K562 (cell line): ENCODE measurements around the gene MRPL4. TPM values are rescaled to one million over a fixed set of nuclear protein-coding genes. Genes with fewer than 3 reads are reported as not detected.

Source experiments
- FOXA3 ChIP-seq, 2 experiments: fragments of 450-650 bp in 1 of 2; sonication (generic) in 1 of 2; formaldehyde crosslinking; IDR thresholded peaks in 1 of 2; conservative IDR thresholded peaks in 1 of 2; 2 replicates each; pipeline versions ENCODE4 v1.4.0 to v1.8.0; 2020 to 2022; ENCODE audit warnings: mild to moderate bottlenecking in 2 of 2, missing genetic modification reagents in 1 of 2
- HDAC1 ChIP-seq, 2 experiments: fragments of 450-650 bp; IDR thresholded peaks; 2 replicates each; pipeline ENCODE4 v1.6.1; 2016 to 2017; ENCODE audit warnings: inconsistent platforms in 1 of 2, mild to moderate bottlenecking in 1 of 2, moderate library complexity in 1 of 2
- LEF1 ChIP-seq: fragments of 450-650 bp; IDR thresholded peaks from 2 replicates; pipeline ENCODE4 v1.6.1; 2016; ENCODE audit warnings: mild to moderate bottlenecking
- MEF2D ChIP-seq: conservative IDR thresholded peaks from 2 replicates; pipeline ENCODE4 v1.6.1; 2016; ENCODE audit warnings: low read depth, missing genetic modification characterization, missing compliant biosample characterization
- NFE2 ChIP-seq: IDR thresholded peaks from 2 replicates; pipeline ENCODE4 v1.6.1; 2014; ENCODE audit warnings: antibody characterized with exemption, low read depth
- NFRKB ChIP-seq: fragments of 450-650 bp; IDR thresholded peaks from 2 replicates; pipeline ENCODE4 v1.6.1; 2016; ENCODE audit warnings: low read depth
- STAT5A ChIP-seq: IDR thresholded peaks from 2 replicates; pipeline ENCODE4 v1.6.1; 2012; ENCODE audit warnings: low read length, inconsistent platforms, borderline replicate concordance
- ZNF324 ChIP-seq: fragments of 250-450 bp; sonication (Bioruptor Pico); IDR thresholded peaks from 2 replicates; pipeline ENCODE4 v1.4.0; 2020; ENCODE audit warnings: mild to moderate bottlenecking
- polyA plus RNA-seq, 8 experiments: library from polyadenylated mRNA; depleted of rRNA in 4 of 8; stranded (reverse) in 5 of 8; unstranded in 3 of 8; fragments of >200 nt; fragmentation: Nextera tagmentation in 2 of 8; fragmentation: Illumina TruSeq in 1 of 8; extraction: Ambion mirVana in 2 of 8; extraction: Trizol in 1 of 8; gene quantifications; 2 replicates each; pipeline versions ENCODE4 v1.2.1 to v1.2.3, GENCODE V29; 2011 to 2014; ENCODE audit warnings: inconsistent platforms in 1 of 8, missing spikeins in 1 of 8
- total RNA-seq, 7 experiments: library from RNA; depleted of rRNA in 6 of 7; stranded (reverse); fragments of >200 nt in 6 of 7; fragmentation: Illumina TruSeq in 2 of 7; extraction: Trizol in 2 of 7; gene quantifications; 2 replicates each; pipeline versions ENCODE4 v1.2.1 to v1.2.3, GENCODE V29; 2011 to 2021; ENCODE audit warnings: low replicate concordance in 1 of 7
- TF ChIP-seq, protein P1 (sequence below): sonication (generic); formaldehyde crosslinking; IDR thresholded peaks from 2 replicates; pipeline ENCODE4 v1.8.0; 2022; ENCODE audit warnings: mild to moderate bottlenecking, missing genetic modification reagents
- TF ChIP-seq, protein P2 (sequence below): fragments of 450-650 bp; formaldehyde crosslinking; IDR thresholded peaks from 2 replicates; pipeline ENCODE4 v1.4.0; 2022; ENCODE audit warnings: missing genetic modification characterization
- TF ChIP-seq, protein P3 (sequence below): fragments of 450-650 bp; IDR thresholded peaks from 2 replicates; pipeline ENCODE4 v1.7.1; 2018; ENCODE audit warnings: mild to moderate bottlenecking, low read depth; ENCODE audit not compliant: partially characterized antibody
- TF ChIP-seq, protein P4 (sequence below): fragments of 450-650 bp; IDR thresholded peaks from 2 replicates; pipeline ENCODE4 v1.6.1; 2016; ENCODE audit warnings: borderline replicate concordance
- TF ChIP-seq, protein P5 (sequence below): fragments of 450-650 bp; IDR thresholded peaks from one replicate; pipeline ENCODE4 v1.6.1; 2018; ENCODE audit warnings: mild to moderate bottlenecking, moderate library complexity; ENCODE audit not compliant: partially characterized antibody

Gene MRPL4
- total and polyA plus RNA-seq, 9 of the 15 experiments (the other 6 are each of a cell fraction or from before 2014, with no cell fraction given) = 1.4 to 239 (median 64.9) TPM

DNA sequence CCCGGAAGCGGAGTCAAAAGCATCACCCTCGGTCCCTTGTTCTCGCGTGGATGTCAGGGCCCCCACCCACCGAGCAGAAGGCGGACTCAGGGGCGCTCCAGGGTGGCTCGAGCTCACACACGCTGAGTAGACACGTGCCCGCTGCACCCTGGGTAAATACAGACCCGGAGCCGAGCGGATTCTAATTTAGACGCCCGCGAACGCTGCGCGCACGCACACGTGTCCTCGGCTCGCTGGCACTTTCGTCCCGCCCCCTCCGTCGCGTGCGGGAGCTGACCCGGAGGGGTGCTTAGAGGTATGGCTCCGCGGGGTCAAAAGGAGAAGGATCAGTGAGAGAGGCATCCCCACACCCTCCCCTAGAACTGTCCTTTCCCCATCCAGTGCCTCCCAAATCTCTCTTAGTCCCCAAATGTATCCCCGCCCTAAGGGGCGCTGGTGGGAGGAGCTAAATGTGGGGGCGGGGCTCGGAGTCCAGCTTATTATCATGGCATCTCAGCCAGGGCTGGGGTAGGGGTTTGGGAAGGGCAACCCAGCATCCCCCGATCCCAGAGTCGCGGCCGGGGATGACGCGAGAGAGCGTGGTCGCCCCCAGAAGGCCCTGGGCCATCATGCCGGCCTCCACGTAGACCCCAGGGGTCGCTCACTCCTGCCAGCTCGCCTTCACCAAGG lies 37.3 kb downstream of the MRPL4 start (continued):
- TF ChIP-seq, protein P1, sequence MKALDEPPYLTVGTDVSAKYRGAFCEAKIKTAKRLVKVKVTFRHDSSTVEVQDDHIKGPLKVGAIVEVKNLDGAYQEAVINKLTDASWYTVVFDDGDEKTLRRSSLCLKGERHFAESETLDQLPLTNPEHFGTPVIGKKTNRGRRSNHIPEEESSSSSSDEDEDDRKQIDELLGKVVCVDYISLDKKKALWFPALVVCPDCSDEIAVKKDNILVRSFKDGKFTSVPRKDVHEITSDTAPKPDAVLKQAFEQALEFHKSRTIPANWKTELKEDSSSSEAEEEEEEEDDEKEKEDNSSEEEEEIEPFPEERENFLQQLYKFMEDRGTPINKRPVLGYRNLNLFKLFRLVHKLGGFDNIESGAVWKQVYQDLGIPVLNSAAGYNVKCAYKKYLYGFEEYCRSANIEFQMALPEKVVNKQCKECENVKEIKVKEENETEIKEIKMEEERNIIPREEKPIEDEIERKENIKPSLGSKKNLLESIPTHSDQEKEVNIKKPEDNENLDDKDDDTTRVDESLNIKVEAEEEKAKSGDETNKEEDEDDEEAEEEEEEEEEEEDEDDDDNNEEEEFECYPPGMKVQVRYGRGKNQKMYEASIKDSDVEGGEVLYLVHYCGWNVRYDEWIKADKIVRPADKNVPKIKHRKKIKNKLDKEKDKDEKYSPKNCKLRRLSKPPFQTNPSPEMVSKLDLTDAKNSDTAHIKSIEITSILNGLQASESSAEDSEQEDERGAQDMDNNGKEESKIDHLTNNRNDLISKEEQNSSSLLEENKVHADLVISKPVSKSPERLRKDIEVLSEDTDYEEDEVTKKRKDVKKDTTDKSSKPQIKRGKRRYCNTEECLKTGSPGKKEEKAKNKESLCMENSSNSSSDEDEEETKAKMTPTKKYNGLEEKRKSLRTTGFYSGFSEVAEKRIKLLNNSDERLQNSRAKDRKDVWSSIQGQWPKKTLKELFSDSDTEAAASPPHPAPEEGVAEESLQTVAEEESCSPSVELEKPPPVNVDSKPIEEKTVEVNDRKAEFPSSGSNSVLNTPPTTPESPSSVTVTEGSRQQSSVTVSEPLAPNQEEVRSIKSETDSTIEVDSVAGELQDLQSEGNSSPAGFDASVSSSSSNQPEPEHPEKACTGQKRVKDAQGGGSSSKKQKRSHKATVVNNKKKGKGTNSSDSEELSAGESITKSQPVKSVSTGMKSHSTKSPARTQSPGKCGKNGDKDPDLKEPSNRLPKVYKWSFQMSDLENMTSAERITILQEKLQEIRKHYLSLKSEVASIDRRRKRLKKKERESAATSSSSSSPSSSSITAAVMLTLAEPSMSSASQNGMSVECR (CRISPR knock-in tag) = peak; percentile 18; the same call in 1 of the 2 replicates
- TF ChIP-seq NFE2 (no peak), HDAC1 (IDR thresholded peaks at IDR 0.05) (peak in 1 of 2 experiments; percentile 78; a peak in 2 of 4 replicates), ZNF324 (CRISPR knock-in tag) (no peak), STAT5A (no peak), NFRKB (no peak), LEF1 (peak; percentile 78), MEF2D (no peak), FOXA3 (CRISPR knock-in tag; conservative IDR thresholded peaks at IDR 0.05 in 1 of 2, IDR thresholded peaks at IDR 0.05 in 1 of 2) (peak; percentile 37 to 79; a peak in 2 of 4 replicates)
- TF ChIP-seq, protein P2, sequence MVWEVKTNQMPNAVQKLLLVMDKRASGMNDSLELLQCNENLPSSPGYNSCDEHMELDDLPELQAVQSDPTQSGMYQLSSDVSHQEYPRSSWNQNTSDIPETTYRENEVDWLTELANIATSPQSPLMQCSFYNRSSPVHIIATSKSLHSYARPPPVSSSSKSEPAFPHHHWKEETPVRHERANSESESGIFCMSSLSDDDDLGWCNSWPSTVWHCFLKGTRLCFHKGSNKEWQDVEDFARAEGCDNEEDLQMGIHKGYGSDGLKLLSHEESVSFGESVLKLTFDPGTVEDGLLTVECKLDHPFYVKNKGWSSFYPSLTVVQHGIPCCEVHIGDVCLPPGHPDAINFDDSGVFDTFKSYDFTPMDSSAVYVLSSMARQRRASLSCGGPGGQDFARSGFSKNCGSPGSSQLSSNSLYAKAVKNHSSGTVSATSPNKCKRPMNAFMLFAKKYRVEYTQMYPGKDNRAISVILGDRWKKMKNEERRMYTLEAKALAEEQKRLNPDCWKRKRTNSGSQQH = peak; percentile 3; the same call in 1 of the 2 replicates
- TF ChIP-seq, protein P3, sequence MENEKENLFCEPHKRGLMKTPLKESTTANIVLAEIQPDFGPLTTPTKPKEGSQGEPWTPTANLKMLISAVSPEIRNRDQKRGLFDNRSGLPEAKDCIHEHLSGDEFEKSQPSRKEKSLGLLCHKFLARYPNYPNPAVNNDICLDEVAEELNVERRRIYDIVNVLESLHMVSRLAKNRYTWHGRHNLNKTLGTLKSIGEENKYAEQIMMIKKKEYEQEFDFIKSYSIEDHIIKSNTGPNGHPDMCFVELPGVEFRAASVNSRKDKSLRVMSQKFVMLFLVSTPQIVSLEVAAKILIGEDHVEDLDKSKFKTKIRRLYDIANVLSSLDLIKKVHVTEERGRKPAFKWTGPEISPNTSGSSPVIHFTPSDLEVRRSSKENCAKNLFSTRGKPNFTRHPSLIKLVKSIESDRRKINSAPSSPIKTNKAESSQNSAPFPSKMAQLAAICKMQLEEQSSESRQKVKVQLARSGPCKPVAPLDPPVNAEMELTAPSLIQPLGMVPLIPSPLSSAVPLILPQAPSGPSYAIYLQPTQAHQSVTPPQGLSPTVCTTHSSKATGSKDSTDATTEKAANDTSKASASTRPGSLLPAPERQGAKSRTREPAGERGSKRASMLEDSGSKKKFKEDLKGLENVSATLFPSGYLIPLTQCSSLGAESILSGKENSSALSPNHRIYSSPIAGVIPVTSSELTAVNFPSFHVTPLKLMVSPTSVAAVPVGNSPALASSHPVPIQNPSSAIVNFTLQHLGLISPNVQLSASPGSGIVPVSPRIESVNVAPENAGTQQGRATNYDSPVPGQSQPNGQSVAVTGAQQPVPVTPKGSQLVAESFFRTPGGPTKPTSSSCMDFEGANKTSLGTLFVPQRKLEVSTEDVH = peak; percentile 53
- TF ChIP-seq, protein P4, sequence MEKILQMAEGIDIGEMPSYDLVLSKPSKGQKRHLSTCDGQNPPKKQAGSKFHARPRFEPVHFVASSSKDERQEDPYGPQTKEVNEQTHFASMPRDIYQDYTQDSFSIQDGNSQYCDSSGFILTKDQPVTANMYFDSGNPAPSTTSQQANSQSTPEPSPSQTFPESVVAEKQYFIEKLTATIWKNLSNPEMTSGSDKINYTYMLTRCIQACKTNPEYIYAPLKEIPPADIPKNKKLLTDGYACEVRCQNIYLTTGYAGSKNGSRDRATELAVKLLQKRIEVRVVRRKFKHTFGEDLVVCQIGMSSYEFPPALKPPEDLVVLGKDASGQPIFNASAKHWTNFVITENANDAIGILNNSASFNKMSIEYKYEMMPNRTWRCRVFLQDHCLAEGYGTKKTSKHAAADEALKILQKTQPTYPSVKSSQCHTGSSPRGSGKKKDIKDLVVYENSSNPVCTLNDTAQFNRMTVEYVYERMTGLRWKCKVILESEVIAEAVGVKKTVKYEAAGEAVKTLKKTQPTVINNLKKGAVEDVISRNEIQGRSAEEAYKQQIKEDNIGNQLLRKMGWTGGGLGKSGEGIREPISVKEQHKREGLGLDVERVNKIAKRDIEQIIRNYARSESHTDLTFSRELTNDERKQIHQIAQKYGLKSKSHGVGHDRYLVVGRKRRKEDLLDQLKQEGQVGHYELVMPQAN = peak; percentile 90
- TF ChIP-seq, protein P5, sequence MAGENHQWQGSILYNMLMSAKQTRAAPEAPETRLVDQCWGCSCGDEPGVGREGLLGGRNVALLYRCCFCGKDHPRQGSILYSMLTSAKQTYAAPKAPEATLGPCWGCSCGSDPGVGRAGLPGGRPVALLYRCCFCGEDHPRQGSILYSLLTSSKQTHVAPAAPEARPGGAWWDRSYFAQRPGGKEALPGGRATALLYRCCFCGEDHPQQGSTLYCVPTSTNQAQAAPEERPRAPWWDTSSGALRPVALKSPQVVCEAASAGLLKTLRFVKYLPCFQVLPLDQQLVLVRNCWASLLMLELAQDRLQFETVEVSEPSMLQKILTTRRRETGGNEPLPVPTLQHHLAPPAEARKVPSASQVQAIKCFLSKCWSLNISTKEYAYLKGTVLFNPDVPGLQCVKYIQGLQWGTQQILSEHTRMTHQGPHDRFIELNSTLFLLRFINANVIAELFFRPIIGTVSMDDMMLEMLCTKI = no peak
